ENCODE results near the gene MPL.

The MPL gene

GRCh38 chr1:43367904-43368645, 30.5 kb downstream of the MPL start, which contains the start of gene ELOVL1 (continued):
- TF ChIP-seq ZNF639 (tag by site-specific recombination; IDR thresholded peaks at IDR 0.05): no peak
- TF ChIP-seq ZNF670 (tag by site-specific recombination; IDR thresholded peaks at IDR 0.05; ENCODE audit: low read depth): no peak
- no peak for TF ChIP-seq ZNF175 (tag by site-specific recombination; IDR thresholded peaks at IDR 0.05)
- TF ChIP-seq, protein P1, sequence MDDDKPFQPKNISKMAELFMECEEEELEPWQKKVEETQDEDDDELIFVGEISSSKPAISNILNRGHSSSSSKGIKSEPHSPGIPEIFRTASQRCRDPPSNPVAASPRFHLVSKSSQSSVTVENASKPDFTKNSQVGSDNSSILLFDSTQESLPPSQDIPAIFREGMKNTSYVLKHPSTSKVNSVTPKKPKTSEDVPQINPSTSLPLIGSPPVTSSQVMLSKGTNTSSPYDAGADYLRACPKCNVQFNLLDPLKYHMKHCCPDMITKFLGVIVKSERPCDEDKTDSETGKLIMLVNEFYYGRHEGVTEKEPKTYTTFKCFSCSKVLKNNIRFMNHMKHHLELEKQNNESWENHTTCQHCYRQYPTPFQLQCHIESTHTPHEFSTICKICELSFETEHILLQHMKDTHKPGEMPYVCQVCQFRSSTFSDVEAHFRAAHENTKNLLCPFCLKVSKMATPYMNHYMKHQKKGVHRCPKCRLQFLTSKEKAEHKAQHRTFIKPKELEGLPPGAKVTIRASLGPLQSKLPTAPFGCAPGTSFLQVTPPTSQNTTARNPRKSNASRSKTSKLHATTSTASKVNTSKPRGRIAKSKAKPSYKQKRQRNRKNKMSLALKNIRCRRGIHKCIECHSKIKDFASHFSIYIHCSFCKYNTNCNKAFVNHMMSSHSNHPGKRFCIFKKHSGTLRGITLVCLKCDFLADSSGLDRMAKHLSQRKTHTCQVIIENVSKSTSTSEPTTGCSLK (tag by site-specific recombination; IDR thresholded peaks at IDR 0.05): no peak
- TF ChIP-seq ZNF518A (tag by site-specific recombination; conservative IDR thresholded peaks at IDR 0.05; ENCODE audit: low read depth): no peak
- TF ChIP-seq ZNF660 (tag by site-specific recombination; IDR thresholded peaks at IDR 0.05): peak; percentile 73; the same call in 1 of the 2 replicates
- no peak for TF ChIP-seq ZNF132 (tag by site-specific recombination; IDR thresholded peaks at IDR 0.05; ENCODE audit: borderline replicate concordance)
- peak; percentile 61; the same call in 1 of the 2 replicates for TF ChIP-seq SCRT1 (tag by site-specific recombination; IDR thresholded peaks at IDR 0.05; ENCODE audit: borderline replicate concordance)
- no peak for TF ChIP-seq ZNF133 (tag by site-specific recombination; IDR thresholded peaks at IDR 0.05)
- peak; percentile 44; the same call in 1 of the 2 replicates for TF ChIP-seq ZNF561 (tag by site-specific recombination; IDR thresholded peaks at IDR 0.05; ENCODE audit: borderline replicate concordance)
- TF ChIP-seq ZNF184 (tag by site-specific recombination; IDR thresholded peaks at IDR 0.05): no peak
- no peak for TF ChIP-seq ZNF292 (tag by site-specific recombination; IDR thresholded peaks at IDR 0.05; ENCODE audit: borderline replicate concordance, low read depth)
- TF ChIP-seq ZNF114 (tag by site-specific recombination; IDR thresholded peaks at IDR 0.05): no peak
- TF ChIP-seq BCL11A (tag by site-specific recombination; IDR thresholded peaks at IDR 0.05; ENCODE audit: low read depth): peak; percentile 27; the same call in 1 of the 2 replicates
- peak; percentile 87 for TF ChIP-seq KLF10 (tag by site-specific recombination; IDR thresholded peaks at IDR 0.05)
- TF ChIP-seq SP2 (tag by site-specific recombination; IDR thresholded peaks at IDR 0.05): peak; percentile 33
- TF ChIP-seq, protein P2, sequence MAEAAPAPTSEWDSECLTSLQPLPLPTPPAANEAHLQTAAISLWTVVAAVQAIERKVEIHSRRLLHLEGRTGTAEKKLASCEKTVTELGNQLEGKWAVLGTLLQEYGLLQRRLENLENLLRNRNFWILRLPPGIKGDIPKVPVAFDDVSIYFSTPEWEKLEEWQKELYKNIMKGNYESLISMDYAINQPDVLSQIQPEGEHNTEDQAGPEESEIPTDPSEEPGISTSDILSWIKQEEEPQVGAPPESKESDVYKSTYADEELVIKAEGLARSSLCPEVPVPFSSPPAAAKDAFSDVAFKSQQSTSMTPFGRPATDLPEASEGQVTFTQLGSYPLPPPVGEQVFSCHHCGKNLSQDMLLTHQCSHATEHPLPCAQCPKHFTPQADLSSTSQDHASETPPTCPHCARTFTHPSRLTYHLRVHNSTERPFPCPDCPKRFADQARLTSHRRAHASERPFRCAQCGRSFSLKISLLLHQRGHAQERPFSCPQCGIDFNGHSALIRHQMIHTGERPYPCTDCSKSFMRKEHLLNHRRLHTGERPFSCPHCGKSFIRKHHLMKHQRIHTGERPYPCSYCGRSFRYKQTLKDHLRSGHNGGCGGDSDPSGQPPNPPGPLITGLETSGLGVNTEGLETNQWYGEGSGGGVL (tag by site-specific recombination; IDR thresholded peaks at IDR 0.05): peak; percentile 73
- peak; percentile 65 for TF ChIP-seq INSM2 (tag by site-specific recombination; IDR thresholded peaks at IDR 0.05)
- TF ChIP-seq ZNF138 (tag by site-specific recombination; IDR thresholded peaks at IDR 0.05; ENCODE audit: borderline replicate concordance): no peak
- no peak for TF ChIP-seq ZBTB1 (tag by site-specific recombination; IDR thresholded peaks at IDR 0.05)
- no peak for TF ChIP-seq ZNF624 (tag by site-specific recombination; IDR thresholded peaks at IDR 0.05)
- TF ChIP-seq ZNF544 (tag by site-specific recombination; IDR thresholded peaks at IDR 0.05): no peak
- TF ChIP-seq SALL2 (tag by site-specific recombination; IDR thresholded peaks at IDR 0.05; ENCODE audit: borderline replicate concordance): no peak
- TF ChIP-seq, protein P3, sequence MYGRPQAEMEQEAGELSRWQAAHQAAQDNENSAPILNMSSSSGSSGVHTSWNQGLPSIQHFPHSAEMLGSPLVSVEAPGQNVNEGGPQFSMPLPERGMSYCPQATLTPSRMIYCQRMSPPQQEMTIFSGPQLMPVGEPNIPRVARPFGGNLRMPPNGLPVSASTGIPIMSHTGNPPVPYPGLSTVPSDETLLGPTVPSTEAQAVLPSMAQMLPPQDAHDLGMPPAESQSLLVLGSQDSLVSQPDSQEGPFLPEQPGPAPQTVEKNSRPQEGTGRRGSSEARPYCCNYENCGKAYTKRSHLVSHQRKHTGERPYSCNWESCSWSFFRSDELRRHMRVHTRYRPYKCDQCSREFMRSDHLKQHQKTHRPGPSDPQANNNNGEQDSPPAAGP (tag by site-specific recombination; IDR thresholded peaks at IDR 0.05): peak; percentile 64

Measured in HEK293 (cell line).